Left lung (tissue), 10 donors: Measurements from ENCODE around the gene CKS1B. TPM values are rescaled to one million over a fixed set of nuclear protein-coding genes. Genes with fewer than 3 reads are reported as not detected.

ENCODE experiments used
- ATAC-seq: fragments of 200-7000 bp; cut with Tn5 transposase; one replicate; pipeline ENCODE4 v1.9.1; 2020; ENCODE audit warnings: moderate library complexity
- DNase-seq, 4 donors: peaks; one replicate each; pipeline ENCODE4 v3.0.0-alpha.2; 2013 to 2020
- H3K27ac ChIP-seq, 2 donors: fragments of 200-600 bp; sonication (generic) in 1 of 2; one replicate each; pipeline versions ENCODE4 v1.5.0 to v1.8.0; 2020 to 2021
- H3K27me3 ChIP-seq, 2 donors: fragments of 200-600 bp; sonication (generic) in 1 of 2; one replicate each; pipeline versions ENCODE4 v1.5.0 to v1.8.0; 2020 to 2021
- H3K36me3 ChIP-seq, 2 donors: fragments of 200-600 bp; sonication (generic) in 1 of 2; one replicate each; pipeline versions ENCODE4 v1.5.0 to v1.8.0; 2020 to 2021
- H3K4me1 ChIP-seq, 2 donors: fragments of 200-600 bp; one replicate each; pipeline ENCODE4 v1.8.0; 2021
- H3K4me3 ChIP-seq, 2 donors: fragments of 200-600 bp; sonication (generic) in 1 of 2; one replicate each; pipeline versions ENCODE4 v1.5.0 to v1.8.0; 2020 to 2021; ENCODE audit warnings: mild to moderate bottlenecking in 1 of 2
- H3K9me3 ChIP-seq, 2 donors: fragments of 200-600 bp; sonication (generic) in 1 of 2; one replicate each; pipeline versions ENCODE4 v1.5.0 to v1.8.0; 2020 to 2021
- intact Hi-C, 2 donors: fragments of 100-400 bp; cut with DNase I; formaldehyde crosslinking; loops; one replicate each; pipeline versions ENCODE4 v1.11.2 to v1.14.2; 2022
- polyA plus RNA-seq, 6 donors: library from polyadenylated mRNA; unstranded; fragments of 120-200 nt; gene quantifications; one replicate each; pipeline ENCODE4 v1.2.1, GENCODE V29; 2013; ENCODE audit not compliant: insufficient read length in 6 of 6
- total RNA-seq, 2 donors: library from RNA; stranded (reverse); fragmentation: NEBNext Ultra II Directional; extraction: Animal tissue kit (Norgen Biotek cat#: 25700); gene quantifications; one replicate each; pipeline ENCODE4 v1.2.1, GENCODE V29; 2021
- TF ChIP-seq, protein P1 (sequence below), 2 donors: fragments of 200-600 bp; sonication (generic) in 1 of 2; IDR thresholded peaks; one replicate each; pipeline versions ENCODE4 v1.5.0 to v1.8.0; 2021; ENCODE audit warnings: antibody characterized with exemption in 2 of 2
- donor health status: DM: no; HTN: yes; CAD: no.
- donor health status: DM: no; HTN: no; CAD: no.

The CKS1B gene
- total and polyA plus RNA-seq, 8 donors: 29.7 to 141 (median 87.7) TPM

GRCh38 chr1:154967331-154967950, 7.0 kb upstream of the CKS1B start:
- H3K4me1 ChIP-seq: peaks cover 40 to 73% of the 10 kb centered on the region in 2 donors
- intact Hi-C loops: no loop called here
- H3K36me3 ChIP-seq: peaks cover 0 to 67% of the 10 kb centered on the region in 2 donors
- H3K4me3 ChIP-seq: no peak overlapping the region
- H3K9me3 ChIP-seq: no peaks in the 10 kb centered on the region
- H3K27me3 ChIP-seq: no peaks in the 10 kb centered on the region
- DNase-seq (no peak), ATAC-seq (no peak)
- peak overlapping the region in 1 of 2 donors; percentile 55 for H3K27ac ChIP-seq
- TF ChIP-seq, protein P1, sequence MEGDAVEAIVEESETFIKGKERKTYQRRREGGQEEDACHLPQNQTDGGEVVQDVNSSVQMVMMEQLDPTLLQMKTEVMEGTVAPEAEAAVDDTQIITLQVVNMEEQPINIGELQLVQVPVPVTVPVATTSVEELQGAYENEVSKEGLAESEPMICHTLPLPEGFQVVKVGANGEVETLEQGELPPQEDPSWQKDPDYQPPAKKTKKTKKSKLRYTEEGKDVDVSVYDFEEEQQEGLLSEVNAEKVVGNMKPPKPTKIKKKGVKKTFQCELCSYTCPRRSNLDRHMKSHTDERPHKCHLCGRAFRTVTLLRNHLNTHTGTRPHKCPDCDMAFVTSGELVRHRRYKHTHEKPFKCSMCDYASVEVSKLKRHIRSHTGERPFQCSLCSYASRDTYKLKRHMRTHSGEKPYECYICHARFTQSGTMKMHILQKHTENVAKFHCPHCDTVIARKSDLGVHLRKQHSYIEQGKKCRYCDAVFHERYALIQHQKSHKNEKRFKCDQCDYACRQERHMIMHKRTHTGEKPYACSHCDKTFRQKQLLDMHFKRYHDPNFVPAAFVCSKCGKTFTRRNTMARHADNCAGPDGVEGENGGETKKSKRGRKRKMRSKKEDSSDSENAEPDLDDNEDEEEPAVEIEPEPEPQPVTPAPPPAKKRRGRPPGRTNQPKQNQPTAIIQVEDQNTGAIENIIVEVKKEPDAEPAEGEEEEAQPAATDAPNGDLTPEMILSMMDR (IDR thresholded peaks at IDR 0.05): no peak

- Histone ChIP-seq H3K4me1 (peaks cover 41 to 73% of the 10 kb centered on the region in 2 donors), H3K4me3 (peak overlapping the region in 1 of 2 donors; percentile 68), H3K27me3 (no peaks in the 10 kb centered on the region), H3K36me3 (peaks cover 0 to 56% of the 10 kb centered on the region in 2 donors), H3K9me3 (no peaks in the 10 kb centered on the region), H3K27ac (peak overlapping the region in 1 of 2 donors; percentile 55)
- DNase-seq: no peak
- ATAC-seq: no peak
- TF ChIP-seq, protein P1 (IDR thresholded peaks at IDR 0.05): no peak
- intact Hi-C loops: no loop called here
Measured at GRCh38 chr1:154968731-154969130, 5.8 kb upstream of the CKS1B start.

DNA sequence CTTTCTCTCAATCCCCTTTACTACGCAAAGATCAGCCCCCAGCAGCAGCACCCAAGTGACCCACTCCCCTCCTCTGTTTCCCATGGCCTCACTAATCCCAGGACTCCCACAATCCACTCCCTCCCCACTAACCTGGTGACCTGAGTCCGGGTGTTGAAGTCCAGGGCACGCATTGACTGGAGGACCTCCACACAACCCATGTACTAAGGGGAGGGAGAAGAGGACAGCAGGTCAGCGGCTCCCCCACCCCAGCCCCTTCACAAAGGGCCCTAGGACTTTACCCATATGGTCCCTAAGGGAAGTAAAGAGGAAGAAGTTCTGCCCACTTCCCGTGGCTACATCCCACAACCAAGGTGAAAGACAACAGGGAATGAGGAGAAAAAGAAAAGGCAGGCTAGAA, 5.2 kb upstream of the CKS1B start:
- Histone ChIP-seq H3K27ac (peak overlapping the region in 1 of 2 donors; percentile 55), H3K27me3 (no peaks in the 10 kb centered on the region), H3K4me1 (peaks cover 41 to 72% of the 10 kb centered on the region in 2 donors), H3K4me3 (peak overlapping the region; percentile 13 to 68), H3K36me3 (peaks cover 0 to 50% of the 10 kb centered on the region in 2 donors), H3K9me3 (no peaks in the 10 kb centered on the region)
- TF ChIP-seq, protein P1 (IDR thresholded peaks at IDR 0.05): no peak
- DNase-seq (no peak), ATAC-seq (no peak)
- intact Hi-C loops: no loop called here

DNA sequence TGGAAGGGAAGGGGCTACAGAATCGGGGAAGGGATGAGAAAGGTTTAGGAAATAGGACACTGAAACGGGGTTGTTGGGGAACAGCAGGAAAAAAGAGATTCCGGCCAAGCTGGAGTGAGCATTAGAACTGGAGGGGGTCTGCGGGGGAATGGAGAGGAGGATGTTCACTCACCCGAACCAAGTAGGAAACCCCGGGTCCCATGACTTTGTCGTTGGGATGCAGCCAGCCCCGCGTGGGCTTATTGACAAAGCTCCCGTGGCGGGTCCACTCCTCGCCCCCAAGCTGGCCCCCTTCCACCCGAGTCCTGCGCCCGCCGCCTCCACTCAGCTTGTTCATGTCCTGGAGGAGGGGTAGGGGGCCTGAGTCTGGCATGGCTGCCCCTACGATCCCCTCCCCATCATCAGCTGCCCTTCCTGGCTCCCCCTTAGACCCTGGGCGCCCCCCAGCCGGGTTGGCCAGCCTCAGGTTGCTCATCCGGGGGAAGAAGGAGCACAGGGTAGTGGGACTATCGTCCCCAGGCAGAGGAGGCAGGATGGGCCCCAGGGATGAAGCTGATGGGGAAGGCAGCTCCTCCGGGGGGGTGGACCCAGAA, 4.5 kb upstream of the CKS1B start:
- DNase-seq (peak in 1 of 4 donors; percentile 80), ATAC-seq (no peak)
- intact Hi-C loops: no loop called here
- Histone ChIP-seq H3K27ac (peak overlapping the region; percentile 98 to 99), H3K36me3 (peaks cover 0 to 43% of the 10 kb centered on the region in 2 donors), H3K27me3 (no peaks in the 10 kb centered on the region), H3K4me1 (peaks cover 41 to 72% of the 10 kb centered on the region in 2 donors), H3K4me3 (peak overlapping the region; percentile 43 to 68), H3K9me3 (no peaks in the 10 kb centered on the region)
- TF ChIP-seq, protein P1 (IDR thresholded peaks at IDR 0.05): no peak

DNA sequence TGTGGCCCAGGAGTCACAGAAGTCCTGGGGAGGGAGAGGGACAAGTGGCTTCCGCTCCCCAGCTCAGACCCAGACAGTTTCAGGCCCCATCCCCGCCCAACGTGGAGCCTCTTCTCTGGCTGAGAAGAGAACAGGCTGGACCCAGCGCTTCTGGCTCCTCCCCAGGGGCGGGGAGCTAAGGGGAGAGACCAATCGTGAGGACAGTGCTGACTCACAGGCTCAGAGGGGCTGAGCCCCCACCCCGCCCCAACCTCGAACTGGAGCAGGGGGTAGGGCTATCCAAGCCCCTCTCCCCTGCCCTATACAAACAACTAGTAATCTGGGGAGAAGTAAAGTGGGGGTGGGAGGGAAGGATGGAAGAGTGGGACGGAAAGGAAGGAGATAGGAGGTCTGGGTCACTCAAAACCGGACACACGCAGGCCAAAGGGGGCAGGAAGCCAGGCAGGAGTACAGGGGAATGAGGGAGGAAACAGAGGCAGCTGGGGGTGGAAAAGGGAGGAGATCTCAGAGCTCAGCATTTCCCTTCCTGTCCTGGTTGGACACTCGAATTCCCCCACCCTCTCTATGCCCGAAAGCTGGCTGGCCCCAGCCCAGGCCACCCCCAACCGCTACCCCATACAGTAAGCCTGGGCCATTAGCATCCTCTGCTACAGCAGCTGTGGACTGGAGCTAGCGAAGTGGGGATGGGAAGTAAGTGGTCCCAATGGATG, 3.7 kb upstream of the CKS1B start, which contains the start of gene SHC1:
SHC1 (minus strand) TSS at position 117 of the 710 bp plus-strand sequence. CDS start 221 bp downstream, outside the sequence.
- no peaks in the 10 kb centered on the region for H3K9me3 ChIP-seq
- H3K27me3 ChIP-seq: no peaks in the 10 kb centered on the region
- peak within 1 kb of the TSS; percentile 43 to 68 for H3K4me3 ChIP-seq
- TF ChIP-seq, protein P1 (IDR thresholded peaks at IDR 0.05): no peak
- intact Hi-C loops: no loop called here
- H3K36me3 ChIP-seq: peaks cover 0 to 35% of the 10 kb centered on the region in 2 donors
- DNase-seq (peak; percentile 89 to 95 (median 94)), ATAC-seq (peak; percentile 44)
- H3K27ac ChIP-seq: peak within 1 kb of the TSS; percentile 98 to 99
- H3K4me1 ChIP-seq: peaks cover 41 to 73% of the 10 kb centered on the region in 2 donors
